Mesothelial cell of epicardium (in vitro differentiated cells): ENCODE measurements around the gene SLCO3A1. TPM values are rescaled to one million over a fixed set of nuclear protein-coding genes. Genes with fewer than 3 reads are reported as not detected.

Experiments
- DNase-seq, 2 experiments: peaks; one replicate each; pipeline ENCODE4 v3.0.0; 2021; ENCODE audit warnings: low spot score in 2 of 2; ENCODE audit not compliant: unreplicated experiment in 2 of 2
- H3K27ac Mint-ChIP-seq: 2 replicates; pipeline ENCODE4 v1.8.0; 2021; ENCODE audit warnings: mixed read lengths
- H3K27me3 Mint-ChIP-seq: 2 replicates; pipeline ENCODE4 v1.8.0; 2021; ENCODE audit warnings: low read depth, mixed read lengths
- H3K36me3 Mint-ChIP-seq: 2 replicates; pipeline ENCODE4 v1.8.0; 2021; ENCODE audit warnings: mixed read lengths
- H3K4me1 Mint-ChIP-seq: 2 replicates; pipeline ENCODE4 v1.8.0; 2021; ENCODE audit warnings: mixed read lengths
- H3K4me3 Mint-ChIP-seq: 2 replicates; pipeline ENCODE4 v1.8.0; 2021; ENCODE audit warnings: mild to moderate bottlenecking, moderate library complexity, mixed read lengths
- H3K9me3 Mint-ChIP-seq: 2 replicates; pipeline ENCODE4 v1.8.0; 2021; ENCODE audit warnings: mixed read lengths
- total RNA-seq: library from RNA; stranded (reverse); gene quantifications from 3 replicates; pipeline ENCODE4 v1.2.1, GENCODE V29; 2021
- TF ChIP-seq, protein P1 (sequence below): fragments of 200-600 bp; sonication (generic); IDR thresholded peaks from one replicate; pipeline ENCODE4 v1.5.0; 2021; ENCODE audit warnings: antibody characterized with exemption; ENCODE audit not compliant: unreplicated experiment

Gene SLCO3A1
- total RNA-seq, 1 donor from 2014 or later = 1.9 TPM

DNA sequence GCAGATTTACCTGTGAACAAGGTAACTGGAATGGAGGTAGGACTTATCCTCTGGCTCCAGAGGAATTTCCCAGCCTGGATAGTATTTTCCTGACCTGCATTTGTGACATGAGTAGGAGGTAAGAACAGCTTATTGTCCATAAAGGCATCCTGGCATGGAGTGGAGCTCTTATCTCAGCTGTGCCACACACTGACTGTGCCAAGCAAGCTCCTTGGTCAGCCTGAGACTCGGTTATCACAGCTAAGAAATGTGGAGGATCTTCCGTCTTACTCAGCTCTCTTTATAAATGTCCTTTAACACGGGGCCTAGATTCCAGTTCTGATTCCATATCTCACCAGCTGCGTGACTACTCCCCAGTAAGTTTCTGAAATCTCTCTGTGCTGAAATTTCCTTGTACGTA is 38.9 kb downstream of the SLCO3A1 start:
- Mint-ChIP-seq H3K4me1 (no peaks in the 10 kb centered on the region), H3K4me3 (no peak overlapping the region), H3K9me3 (peaks cover 4% of the 10 kb centered on the region), H3K27me3 (peaks cover 15% of the 10 kb centered on the region), H3K27ac (no peak overlapping the region), H3K36me3 (no peaks in the 10 kb centered on the region)
- no peak for DNase-seq
- TF ChIP-seq, protein P1, sequence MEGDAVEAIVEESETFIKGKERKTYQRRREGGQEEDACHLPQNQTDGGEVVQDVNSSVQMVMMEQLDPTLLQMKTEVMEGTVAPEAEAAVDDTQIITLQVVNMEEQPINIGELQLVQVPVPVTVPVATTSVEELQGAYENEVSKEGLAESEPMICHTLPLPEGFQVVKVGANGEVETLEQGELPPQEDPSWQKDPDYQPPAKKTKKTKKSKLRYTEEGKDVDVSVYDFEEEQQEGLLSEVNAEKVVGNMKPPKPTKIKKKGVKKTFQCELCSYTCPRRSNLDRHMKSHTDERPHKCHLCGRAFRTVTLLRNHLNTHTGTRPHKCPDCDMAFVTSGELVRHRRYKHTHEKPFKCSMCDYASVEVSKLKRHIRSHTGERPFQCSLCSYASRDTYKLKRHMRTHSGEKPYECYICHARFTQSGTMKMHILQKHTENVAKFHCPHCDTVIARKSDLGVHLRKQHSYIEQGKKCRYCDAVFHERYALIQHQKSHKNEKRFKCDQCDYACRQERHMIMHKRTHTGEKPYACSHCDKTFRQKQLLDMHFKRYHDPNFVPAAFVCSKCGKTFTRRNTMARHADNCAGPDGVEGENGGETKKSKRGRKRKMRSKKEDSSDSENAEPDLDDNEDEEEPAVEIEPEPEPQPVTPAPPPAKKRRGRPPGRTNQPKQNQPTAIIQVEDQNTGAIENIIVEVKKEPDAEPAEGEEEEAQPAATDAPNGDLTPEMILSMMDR = no peak

DNA sequence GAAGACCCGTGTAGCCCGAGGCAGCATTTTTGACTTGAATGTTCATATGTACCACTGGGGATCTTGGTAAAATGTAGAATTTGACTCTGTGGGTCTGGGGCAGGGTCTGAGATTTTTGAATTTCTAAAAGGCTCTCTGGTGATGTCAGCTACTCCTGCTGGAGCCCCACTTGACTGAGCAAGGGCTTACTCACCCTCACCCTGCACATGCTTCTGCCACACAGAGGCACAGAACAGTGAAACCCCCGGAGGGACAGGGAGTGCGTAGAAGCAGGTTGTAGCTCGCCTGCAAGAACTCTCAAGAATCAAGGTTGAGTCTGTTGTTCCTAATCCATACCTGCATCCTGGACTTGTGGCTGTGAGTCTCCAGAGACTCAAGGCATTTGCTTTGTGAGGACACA is 41.1 kb downstream of the SLCO3A1 start:
- Mint-ChIP-seq H3K9me3 (peaks cover 4% of the 10 kb centered on the region), H3K4me3 (no peak overlapping the region), H3K27ac (no peak overlapping the region), H3K36me3 (no peaks in the 10 kb centered on the region), H3K27me3 (peaks cover 28% of the 10 kb centered on the region), H3K4me1 (no peaks in the 10 kb centered on the region)
- no peak for DNase-seq
- TF ChIP-seq, protein P1 = no peak

DNA sequence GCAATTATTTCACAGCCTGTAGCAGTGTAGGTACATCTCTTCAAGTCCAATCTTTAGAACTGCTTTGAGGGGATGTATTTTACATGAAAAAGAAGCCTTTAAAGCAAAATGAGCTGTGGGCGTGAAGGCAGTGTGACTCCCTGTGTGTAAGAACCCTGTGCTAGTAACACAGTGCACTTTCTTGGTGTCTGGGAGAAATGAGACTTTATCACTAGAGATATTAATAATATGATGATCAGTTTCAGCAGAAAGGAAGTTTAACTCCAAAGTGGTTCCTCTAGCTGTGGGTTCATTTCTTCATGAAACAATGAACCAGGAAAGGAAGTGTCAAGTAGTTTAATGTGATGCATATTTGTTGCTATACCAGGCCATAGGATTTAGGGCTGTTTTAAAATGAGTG is 41.5 kb downstream of the SLCO3A1 start:
- Mint-ChIP-seq H3K4me1 (no peaks in the 10 kb centered on the region), H3K27ac (no peak overlapping the region), H3K4me3 (no peak overlapping the region), H3K9me3 (peaks cover 4% of the 10 kb centered on the region), H3K36me3 (no peaks in the 10 kb centered on the region), H3K27me3 (peaks cover 32% of the 10 kb centered on the region)
- DNase-seq = no peak
- TF ChIP-seq, protein P1 = no peak

DNA sequence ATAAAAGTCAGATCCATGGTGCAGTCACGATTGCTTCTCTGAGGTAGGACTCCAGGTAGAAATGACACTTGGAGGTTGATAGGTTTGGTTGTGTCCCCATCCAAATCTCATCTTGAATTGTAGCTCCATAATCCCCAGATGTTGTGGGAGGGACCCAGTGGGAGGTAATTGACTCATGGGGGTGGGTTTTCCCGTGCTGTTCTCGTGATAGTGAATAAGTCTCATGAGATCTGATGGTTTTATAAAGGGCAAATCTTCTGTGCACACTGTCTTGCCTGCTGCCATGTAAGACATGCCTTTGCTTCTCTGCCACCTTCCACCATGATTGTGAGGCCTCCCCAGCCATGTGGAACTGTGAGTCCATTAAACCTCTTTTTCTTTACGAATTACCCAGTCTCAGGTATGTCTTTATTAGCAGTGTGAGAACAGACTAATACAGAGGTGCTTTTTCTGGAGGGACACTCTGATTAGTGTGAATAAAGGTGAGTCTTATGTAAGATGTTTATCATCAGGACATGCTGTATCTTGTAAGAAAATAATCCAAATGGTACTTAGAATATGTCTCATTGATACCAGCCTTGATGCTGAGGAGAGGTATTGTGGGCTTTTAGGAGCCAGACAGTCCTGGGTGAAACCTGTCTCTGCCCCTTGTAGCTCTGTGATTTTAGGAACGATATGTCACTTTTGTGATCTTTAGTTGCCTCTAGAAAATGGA is 43.0 kb downstream of the SLCO3A1 start:
- no peaks in the 10 kb centered on the region for H3K36me3 Mint-ChIP-seq
- DNase-seq = no peak
- TF ChIP-seq, protein P1 = no peak
- H3K9me3 Mint-ChIP-seq = peaks cover 11% of the 10 kb centered on the region
- no peak overlapping the region for H3K27ac Mint-ChIP-seq
- H3K27me3 Mint-ChIP-seq = peaks cover 43% of the 10 kb centered on the region
- H3K4me1 Mint-ChIP-seq = no peaks in the 10 kb centered on the region
- no peak overlapping the region for H3K4me3 Mint-ChIP-seq

DNA sequence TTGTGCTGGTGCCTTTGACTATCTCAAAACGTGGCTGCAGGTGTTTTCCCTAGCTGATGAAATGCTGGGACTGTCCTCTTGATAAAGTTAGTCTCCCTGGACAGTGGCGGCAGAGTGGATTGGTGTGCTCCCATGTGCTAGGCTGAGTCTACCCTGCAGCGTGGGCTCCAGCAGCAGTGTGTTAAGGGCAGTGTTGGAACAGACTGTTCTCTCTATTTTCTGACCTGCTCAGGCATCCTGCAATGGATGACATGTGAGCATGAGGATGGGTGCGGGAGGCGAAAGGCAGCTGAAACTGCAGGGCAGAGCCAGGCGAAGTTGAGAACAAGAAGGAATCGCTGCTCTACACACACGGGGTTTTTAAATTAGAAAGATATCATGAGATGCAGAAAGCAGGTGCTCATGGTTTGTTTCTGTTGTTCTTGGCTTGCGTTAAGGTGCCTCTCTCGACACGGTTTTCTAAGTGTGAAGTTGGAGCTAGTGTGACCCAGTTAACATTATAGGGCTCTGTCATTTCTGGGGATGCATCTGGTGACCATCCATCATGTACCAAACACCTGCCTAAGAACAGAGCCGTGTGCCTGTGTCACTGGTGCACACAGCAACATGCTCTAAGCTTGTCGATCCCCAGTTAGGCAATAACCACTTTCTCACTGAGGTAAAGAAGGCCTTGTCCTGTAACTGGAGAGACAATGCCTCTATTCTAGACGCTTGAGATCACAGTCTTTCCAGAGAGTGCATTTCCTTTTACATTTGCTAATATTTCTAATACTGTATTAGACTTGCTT is 44.3 kb downstream of the SLCO3A1 start:
- TF ChIP-seq, protein P1 = no peak
- Mint-ChIP-seq H3K4me1 (no peaks in the 10 kb centered on the region), H3K27ac (no peak overlapping the region), H3K36me3 (no peaks in the 10 kb centered on the region), H3K4me3 (no peak overlapping the region), H3K27me3 (peaks cover 51% of the 10 kb centered on the region), H3K9me3 (peaks cover 17% of the 10 kb centered on the region)
- DNase-seq = no peak
